Endothelial cell (in vitro differentiated cells): Measurements from ENCODE around the gene SDS. TPM values are rescaled to one million over a fixed set of nuclear protein-coding genes. Genes with fewer than 3 reads are reported as not detected.

Experiments used
- DNase-seq: peaks from one replicate; pipeline ENCODE4 v3.0.0; 2021; ENCODE audit warnings: low spot score
- H3K27ac Mint-ChIP-seq: one replicate; pipeline ENCODE4 v1.8.0; 2021; ENCODE audit warnings: mixed read lengths, inconsistent platforms; ENCODE audit not compliant: unreplicated experiment
- H3K27me3 Mint-ChIP-seq: one replicate; pipeline ENCODE4 v1.8.0; 2021; ENCODE audit warnings: mild to moderate bottlenecking, moderate library complexity, mixed read lengths, inconsistent platforms; ENCODE audit not compliant: unreplicated experiment
- H3K36me3 Mint-ChIP-seq: one replicate; pipeline ENCODE4 v1.8.0; 2021; ENCODE audit warnings: mild to moderate bottlenecking, low read depth, mixed read lengths, inconsistent platforms; ENCODE audit not compliant: unreplicated experiment
- H3K4me1 Mint-ChIP-seq: one replicate; pipeline ENCODE4 v1.8.0; 2021; ENCODE audit warnings: mild to moderate bottlenecking, mixed read lengths, inconsistent platforms; ENCODE audit not compliant: unreplicated experiment
- H3K4me3 Mint-ChIP-seq: one replicate; pipeline ENCODE4 v1.8.0; 2021; ENCODE audit warnings: mild to moderate bottlenecking, mixed read lengths, inconsistent platforms; ENCODE audit not compliant: unreplicated experiment
- H3K9me3 Mint-ChIP-seq: one replicate; pipeline ENCODE4 v1.8.0; 2021; ENCODE audit warnings: mixed read lengths, inconsistent platforms; ENCODE audit not compliant: unreplicated experiment
- total RNA-seq: library from RNA; stranded (reverse); fragmentation: NEBNext Ultra II Directional; extraction: Animal tissue kit (Norgen Biotek cat#: 25700); gene quantifications from one replicate; pipeline ENCODE4 v1.2.1, GENCODE V29; 2021; ENCODE audit not compliant: unreplicated experiment
- TF ChIP-seq, protein P1 (sequence below): fragments of 200-600 bp; sonication (generic); IDR thresholded peaks from one replicate; pipeline ENCODE4 v1.5.0; 2021; ENCODE audit warnings: antibody characterized with exemption; ENCODE audit not compliant: unreplicated experiment

Gene SDS
- total RNA-seq, 1 donor from 2014 or later: not detected

DNA sequence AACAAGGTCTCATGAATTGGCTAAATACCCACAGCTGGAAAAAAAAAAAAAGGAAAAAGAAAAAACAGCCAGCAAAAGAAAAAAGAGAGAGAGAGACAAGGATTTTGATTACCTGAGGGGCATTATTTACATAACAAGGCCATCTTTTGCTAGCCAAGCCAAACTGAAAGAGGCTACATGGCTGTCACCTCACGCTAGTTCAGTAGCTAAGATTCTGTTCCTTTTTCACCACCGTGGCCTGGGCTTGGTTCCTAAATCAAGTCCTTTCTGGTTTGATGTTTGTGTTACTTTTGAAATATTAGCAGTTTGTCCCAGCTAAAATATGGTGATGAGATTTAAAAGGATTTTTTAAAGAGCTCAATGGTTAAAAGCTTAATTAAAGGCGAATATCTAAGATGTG lies 2.0 kb upstream of the SDS start:
- Mint-ChIP-seq H3K27ac (peak overlapping the region; percentile 13), H3K4me1 (no peaks in the 10 kb centered on the region), H3K36me3 (no peaks in the 10 kb centered on the region), H3K27me3 (no peaks in the 10 kb centered on the region), H3K9me3 (no peaks in the 10 kb centered on the region), H3K4me3 (no peak overlapping the region)
- DNase-seq: no peak
- TF ChIP-seq, protein P1, sequence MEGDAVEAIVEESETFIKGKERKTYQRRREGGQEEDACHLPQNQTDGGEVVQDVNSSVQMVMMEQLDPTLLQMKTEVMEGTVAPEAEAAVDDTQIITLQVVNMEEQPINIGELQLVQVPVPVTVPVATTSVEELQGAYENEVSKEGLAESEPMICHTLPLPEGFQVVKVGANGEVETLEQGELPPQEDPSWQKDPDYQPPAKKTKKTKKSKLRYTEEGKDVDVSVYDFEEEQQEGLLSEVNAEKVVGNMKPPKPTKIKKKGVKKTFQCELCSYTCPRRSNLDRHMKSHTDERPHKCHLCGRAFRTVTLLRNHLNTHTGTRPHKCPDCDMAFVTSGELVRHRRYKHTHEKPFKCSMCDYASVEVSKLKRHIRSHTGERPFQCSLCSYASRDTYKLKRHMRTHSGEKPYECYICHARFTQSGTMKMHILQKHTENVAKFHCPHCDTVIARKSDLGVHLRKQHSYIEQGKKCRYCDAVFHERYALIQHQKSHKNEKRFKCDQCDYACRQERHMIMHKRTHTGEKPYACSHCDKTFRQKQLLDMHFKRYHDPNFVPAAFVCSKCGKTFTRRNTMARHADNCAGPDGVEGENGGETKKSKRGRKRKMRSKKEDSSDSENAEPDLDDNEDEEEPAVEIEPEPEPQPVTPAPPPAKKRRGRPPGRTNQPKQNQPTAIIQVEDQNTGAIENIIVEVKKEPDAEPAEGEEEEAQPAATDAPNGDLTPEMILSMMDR: no peak

DNA sequence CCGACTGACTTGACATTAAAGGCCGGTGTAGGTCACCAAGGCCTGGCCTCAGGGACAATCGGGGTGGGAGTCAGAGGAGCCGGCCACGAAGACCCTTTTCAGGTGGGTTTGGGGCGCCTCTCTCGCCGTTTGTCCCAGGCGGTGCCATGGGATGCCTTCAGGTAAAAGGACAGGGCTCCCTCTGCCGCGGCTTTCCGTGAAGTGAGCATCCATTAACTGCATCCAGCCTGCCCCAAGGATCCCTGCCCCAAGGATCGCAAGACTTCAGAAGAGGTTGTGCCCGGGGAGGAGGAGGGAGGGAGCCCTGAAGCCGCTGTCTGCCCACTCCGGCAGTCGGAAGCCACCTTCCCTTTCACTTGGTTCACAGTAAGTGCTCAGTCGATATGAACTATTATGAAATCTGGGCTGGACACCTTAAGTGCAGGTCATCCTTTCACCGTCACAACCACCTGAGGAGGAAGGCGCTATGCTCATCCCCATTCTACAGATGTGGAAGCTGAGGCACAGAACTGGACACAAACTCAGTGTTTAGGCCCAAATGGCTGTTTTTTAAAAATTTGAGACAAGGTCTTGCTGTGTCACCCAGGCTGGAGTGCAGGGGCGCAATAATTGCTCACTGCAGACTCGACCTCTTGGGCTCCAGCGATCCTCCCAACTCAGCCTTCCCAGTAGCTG lies 964 bp downstream of the SDS start:
- Mint-ChIP-seq H3K36me3 (no peaks in the 10 kb centered on the region), H3K27ac (no peak overlapping the region), H3K9me3 (no peaks in the 10 kb centered on the region), H3K4me3 (no peak overlapping the region), H3K27me3 (no peaks in the 10 kb centered on the region), H3K4me1 (no peaks in the 10 kb centered on the region)
- TF ChIP-seq, protein P1: no peak
- DNase-seq: no peak

DNA sequence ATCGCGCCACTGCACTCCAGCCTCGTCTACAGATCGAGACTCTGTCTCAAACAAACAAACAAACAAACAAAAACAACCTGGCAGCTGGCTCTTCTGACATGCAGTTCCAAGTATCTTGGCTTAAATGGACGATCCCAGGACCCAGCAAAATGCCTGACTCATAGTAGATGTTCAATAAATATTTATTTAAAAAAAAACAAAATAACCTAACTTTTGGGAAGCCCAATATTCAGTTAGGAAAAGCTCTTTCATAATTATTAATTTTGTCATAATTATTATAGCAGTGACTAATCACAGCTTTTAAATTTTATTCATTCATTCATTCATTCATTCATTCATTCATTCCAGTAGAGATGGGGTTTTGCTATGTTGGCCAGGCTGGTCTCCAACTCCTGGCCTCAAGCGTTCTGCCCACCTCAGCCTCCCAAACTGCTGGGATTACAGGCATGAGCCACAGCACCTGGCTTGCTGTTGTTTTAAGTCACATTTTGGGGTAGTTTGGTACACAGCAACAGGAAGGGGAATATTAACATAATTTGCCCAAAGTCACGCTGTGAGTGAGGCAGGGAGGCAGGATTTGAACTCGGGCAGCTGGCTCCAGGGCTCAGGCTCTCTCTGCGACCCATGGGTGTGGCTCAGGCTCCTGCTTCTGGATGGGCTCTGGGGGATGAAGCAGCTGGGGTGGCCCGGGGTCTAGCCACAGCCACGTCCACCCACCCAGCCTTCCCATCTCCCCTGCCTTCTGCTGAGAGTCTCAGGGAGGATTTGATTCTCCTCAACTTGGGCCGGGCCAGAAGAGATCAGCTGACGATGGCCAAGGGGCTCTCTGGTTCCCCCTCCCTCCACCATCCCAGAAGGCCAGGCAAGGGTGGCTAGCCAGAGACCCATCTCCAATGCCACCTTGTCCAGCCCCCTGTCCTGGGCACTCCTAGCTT lies 2.4 kb downstream of the SDS start:
- TF ChIP-seq, protein P1: no peak
- no peaks in the 10 kb centered on the region for H3K27me3 Mint-ChIP-seq
- no peak overlapping the region for H3K4me3 Mint-ChIP-seq
- H3K27ac Mint-ChIP-seq: no peak overlapping the region
- no peaks in the 10 kb centered on the region for H3K36me3 Mint-ChIP-seq
- no peak for DNase-seq
- no peaks in the 10 kb centered on the region for H3K9me3 Mint-ChIP-seq
- H3K4me1 Mint-ChIP-seq: no peaks in the 10 kb centered on the region

DNA sequence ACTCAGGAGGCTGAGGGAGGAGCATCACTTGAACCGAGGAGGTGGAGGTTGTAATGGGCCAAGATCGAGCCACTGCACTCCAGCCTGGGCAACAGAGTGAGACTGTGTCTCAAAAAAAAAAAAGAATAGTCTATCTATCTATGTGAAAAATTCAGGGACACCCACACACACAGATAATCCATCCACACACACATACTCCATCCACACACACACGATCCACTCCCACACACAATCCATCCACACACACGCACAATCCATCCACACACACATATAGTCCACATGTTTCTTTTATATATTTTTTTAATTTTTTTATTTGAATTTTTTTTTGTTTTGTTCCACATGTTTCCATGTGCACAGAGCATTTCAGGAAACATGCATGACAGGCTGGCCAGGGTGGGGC lies 3.3 kb downstream of the SDS start:
- no peak overlapping the region for H3K4me3 Mint-ChIP-seq
- no peak overlapping the region for H3K27ac Mint-ChIP-seq
- no peak for DNase-seq
- TF ChIP-seq, protein P1: no peak
- H3K27me3 Mint-ChIP-seq: no peaks in the 10 kb centered on the region
- H3K9me3 Mint-ChIP-seq: no peaks in the 10 kb centered on the region
- no peaks in the 10 kb centered on the region for H3K4me1 Mint-ChIP-seq
- H3K36me3 Mint-ChIP-seq: no peaks in the 10 kb centered on the region

DNA sequence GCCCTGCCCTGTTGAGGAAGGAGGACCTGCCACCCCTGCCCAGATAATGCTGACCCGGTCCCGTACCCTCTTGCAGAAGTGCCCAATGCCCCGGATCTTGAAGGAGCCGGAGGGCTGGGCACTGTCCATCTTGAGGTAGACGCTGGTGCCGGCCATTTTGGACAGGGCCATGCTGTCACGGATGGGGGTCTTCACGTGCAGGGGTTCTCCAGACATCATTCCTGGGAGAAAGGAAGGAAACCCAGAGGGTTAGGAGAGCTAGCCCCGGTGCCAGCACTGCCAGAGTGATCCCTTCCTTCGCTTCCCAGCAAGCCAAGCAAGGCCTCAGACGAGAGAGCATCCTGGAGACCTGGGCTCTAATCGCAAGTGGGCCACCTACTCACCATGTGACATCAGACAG lies 4.2 kb downstream of the SDS start:
- Mint-ChIP-seq H3K9me3 (no peaks in the 10 kb centered on the region), H3K4me1 (no peaks in the 10 kb centered on the region), H3K27me3 (no peaks in the 10 kb centered on the region), H3K36me3 (no peaks in the 10 kb centered on the region), H3K27ac (no peak overlapping the region), H3K4me3 (no peak overlapping the region)
- DNase-seq: no peak
- TF ChIP-seq, protein P1: no peak
